ENCODE measurements around the gene GFM1.

Gene GFM1

GRCh38 chr3:158644345-158644908 lies at the start of gene GFM1:
Gene GFM1, plus strand, starts transcription at chr3:158644527. Its CDS starts 108 bp downstream, at chr3:158644635.
- peak; percentile 80 for DNase-seq (ENCODE audit: low read depth)

GRCh38 chr3:158600787-158601186 lies 43.5 kb upstream of the GFM1 start:
- no peak for DNase-seq (ENCODE audit: low read depth)

GRCh38 chr3:158602227-158602626 lies 42.1 kb upstream of the GFM1 start:
- no peak for DNase-seq (ENCODE audit: low read depth)

- DNase-seq (ENCODE audit: low read depth) = no peak
Measured at GRCh38 chr3:158617982-158618875, 26.1 kb upstream of the GFM1 start.

GRCh38 chr3:158625881-158626280 lies 18.4 kb upstream of the GFM1 start:
- no peak for DNase-seq (ENCODE audit: low read depth)

GRCh38 chr3:158631981-158632380 lies 12.3 kb upstream of the GFM1 start:
- no peak for DNase-seq (ENCODE audit: low read depth)

GRCh38 chr3:158640646-158641045 lies 3.7 kb upstream of the GFM1 start:
- no peak for DNase-seq (ENCODE audit: low read depth)

- DNase-seq (ENCODE audit: low read depth) = no peak
Measured at GRCh38 chr3:158642005-158642404, 2.3 kb upstream of the GFM1 start.

GRCh38 chr3:158642474-158643210 lies 1.7 kb upstream of the GFM1 start:
- DNase-seq (ENCODE audit: low read depth) = no peak

- no peak for DNase-seq (ENCODE audit: low read depth)
Measured at GRCh38 chr3:158649791-158650190, 5.5 kb downstream of the GFM1 start.

GRCh38 chr3:158651192-158651591 lies 6.9 kb downstream of the GFM1 start:
- no peak for DNase-seq (ENCODE audit: low read depth)

GRCh38 chr3:158652463-158652862 lies 8.1 kb downstream of the GFM1 start:
- DNase-seq (ENCODE audit: low read depth) = no peak

- no peak for DNase-seq (ENCODE audit: low read depth)
Measured at GRCh38 chr3:158658889-158659288, 14.6 kb downstream of the GFM1 start.

- DNase-seq (ENCODE audit: low read depth) = peak; percentile 25
Measured at GRCh38 chr3:158659454-158660237, 15.3 kb downstream of the GFM1 start.

GRCh38 chr3:158660711-158661110 lies 16.4 kb downstream of the GFM1 start:
- DNase-seq (ENCODE audit: low read depth) = no peak

- DNase-seq (ENCODE audit: low read depth) = no peak
Measured at GRCh38 chr3:158663246-158663645, 18.9 kb downstream of the GFM1 start.

- DNase-seq (ENCODE audit: low read depth) = no peak
Measured at GRCh38 chr3:158663832-158664231, 19.5 kb downstream of the GFM1 start.

GRCh38 chr3:158666416-158666815 lies 22.1 kb downstream of the GFM1 start:
- DNase-seq (ENCODE audit: low read depth) = no peak

- DNase-seq (ENCODE audit: low read depth) = no peak
Measured at GRCh38 chr3:158668506-158668905, 24.2 kb downstream of the GFM1 start.

- no peak for DNase-seq (ENCODE audit: low read depth)
Measured at GRCh38 chr3:158671821-158672214, 27.5 kb downstream of the GFM1 start.

- peak; percentile 52 for DNase-seq (ENCODE audit: low read depth)
Measured at GRCh38 chr3:158672215-158673176, 28.2 kb downstream of the GFM1 start, which contains the start of gene LXN. Gene LXN, minus strand, starts transcription at chr3:158672648. Its CDS starts 170 bp downstream, at chr3:158672478.

All from stimulated activated CD8-positive, alpha-beta memory T cell treated with anti-CD3 and anti-CD28 coated beads, Interleukin-12 subunit alpha, Interleukin-12 subunit beta, amount 100 ng/mL, for 1 hour (primary cell).